Calu3 (cell line): ENCODE measurements around the gene TBCEL. TPM values are rescaled to one million over a fixed set of nuclear protein-coding genes. Genes with fewer than 3 reads are reported as not detected.

Experiments used
- BruUV-seq: library from RNA; stranded (reverse); fragments of 400-500 nt; replicated peaks from 2 replicates; lab custom pipeline; 2021; lab: Mats Ljungman, UMichigan
- CTCF ChIA-PET: fragments of 300-600 bp; sonication (Branson Sonifier 250); formaldehyde crosslinking; loops from one replicate; lab custom pipeline; 2022; ENCODE audit warnings: antibody characterized with exemption; lab: Charles Lee
- DNase-seq: peaks from one replicate; pipeline ENCODE4 v3.0.0; 2022
- H3K27ac Mint-ChIP-seq: one replicate; pipeline ENCODE4 v1.8.0; 2022; ENCODE audit warnings: mixed read lengths; ENCODE audit not compliant: unreplicated experiment
- H3K27me3 Mint-ChIP-seq: one replicate; pipeline ENCODE4 v1.8.0; 2022; ENCODE audit warnings: mixed read lengths; ENCODE audit not compliant: unreplicated experiment
- H3K36me3 Mint-ChIP-seq: one replicate; pipeline ENCODE4 v1.8.0; 2022; ENCODE audit warnings: mild to moderate bottlenecking, moderate library complexity, mixed read lengths; ENCODE audit not compliant: insufficient read depth, unreplicated experiment
- H3K4me1 Mint-ChIP-seq: one replicate; pipeline ENCODE4 v1.8.0; 2022; ENCODE audit warnings: mild to moderate bottlenecking, low read depth, mixed read lengths; ENCODE audit not compliant: unreplicated experiment
- H3K4me3 Mint-ChIP-seq: one replicate; pipeline ENCODE4 v1.8.0; 2022; ENCODE audit warnings: mild to moderate bottlenecking, low read depth, moderate library complexity, mixed read lengths; ENCODE audit not compliant: unreplicated experiment
- H3K9me3 Mint-ChIP-seq: one replicate; pipeline ENCODE4 v1.8.0; 2022; ENCODE audit warnings: low read depth, mixed read lengths; ENCODE audit not compliant: unreplicated experiment
- CTCF ChIP-seq: fragments of 200-600 bp; IDR thresholded peaks from one replicate; pipeline ENCODE4 v1.8.0; 2022; ENCODE audit warnings: antibody characterized with exemption; ENCODE audit not compliant: unreplicated experiment
- intact Hi-C: fragments of 100-400 bp; cut with micrococcal nuclease; formaldehyde crosslinking; loops from one replicate; pipeline ENCODE4 v1.10.0; 2022; ENCODE audit not compliant: unreplicated experiment
- total RNA-seq: library from RNA; stranded (reverse); gene quantifications from 2 replicates; pipeline ENCODE4 v1.2.3, GENCODE V29; 2022

Gene TBCEL
- total RNA-seq, 1 experiment from 2014 or later = 0.80 TPM

- Mint-ChIP-seq H3K4me1 (no peaks in the 10 kb centered on the region), H3K9me3 (no peaks in the 10 kb centered on the region), H3K27ac (no peak overlapping the region), H3K27me3 (peaks cover 9% of the 10 kb centered on the region), H3K36me3 (no peaks in the 10 kb centered on the region), H3K4me3 (no peak overlapping the region)
- no TSS peak for BruUV-seq
- DNase-seq = no peak
- intact Hi-C loops = no loop called here
- CTCF ChIA-PET = no interaction called here
- TF ChIP-seq CTCF = no peak
Measured at GRCh38 chr11:121082219-121082618, 58.3 kb downstream of the TBCEL start.

- intact Hi-C loops = no loop called here
- CTCF ChIA-PET = interaction anchor here (0.7 kb wide), 1 partner anchor 174 kb away, joined by 3 read pairs; no protein-coding TSS in a partner anchor
- TF ChIP-seq CTCF = no peak
- H3K27ac Mint-ChIP-seq = no peak overlapping the region
- no TSS peak for BruUV-seq
- DNase-seq = no peak
- no peaks in the 10 kb centered on the region for H3K4me1 Mint-ChIP-seq
- H3K27me3 Mint-ChIP-seq = peaks cover 9% of the 10 kb centered on the region
- H3K36me3 Mint-ChIP-seq = no peaks in the 10 kb centered on the region
- H3K9me3 Mint-ChIP-seq = no peaks in the 10 kb centered on the region
- H3K4me3 Mint-ChIP-seq = no peak overlapping the region
Measured at GRCh38 chr11:121082670-121083069, 58.8 kb downstream of the TBCEL start.

- Mint-ChIP-seq H3K36me3 (no peaks in the 10 kb centered on the region), H3K27me3 (no peaks in the 10 kb centered on the region), H3K4me3 (no peak overlapping the region), H3K9me3 (no peaks in the 10 kb centered on the region), H3K27ac (no peak overlapping the region), H3K4me1 (no peaks in the 10 kb centered on the region)
- no peak for TF ChIP-seq CTCF
- BruUV-seq = no TSS peak
- DNase-seq = no peak
- CTCF ChIA-PET = no interaction called here
- intact Hi-C loops = no loop called here
Measured at GRCh38 chr11:121086866-121087265, 63.0 kb downstream of the TBCEL start.

GRCh38 chr11:121089566-121089965 is 65.7 kb downstream of the TBCEL start:
- CTCF ChIA-PET = interaction anchor here (0.6 kb wide), 1 partner anchor 582 kb away, joined by 3 read pairs; no protein-coding TSS in a partner anchor
- Mint-ChIP-seq H3K27me3 (no peaks in the 10 kb centered on the region), H3K4me1 (no peaks in the 10 kb centered on the region), H3K27ac (no peak overlapping the region), H3K4me3 (no peak overlapping the region), H3K9me3 (no peaks in the 10 kb centered on the region), H3K36me3 (no peaks in the 10 kb centered on the region)
- DNase-seq = no peak
- TF ChIP-seq CTCF = no peak
- BruUV-seq = no TSS peak
- intact Hi-C loops = no loop called here
